Uterine smooth muscle cell (primary cell): Measurements from ENCODE around the gene ADH1B. TPM values are rescaled to one million over a fixed set of nuclear protein-coding genes. Genes with fewer than 3 reads are reported as not detected.

ENCODE experiments used
- total RNA-seq: library from RNA; depleted of rRNA; stranded (reverse); fragments of >200 nt; gene quantifications from 2 replicates; pipeline ENCODE4 v1.2.3, GENCODE V29; 2014

ADH1B gene
- total RNA-seq: 0.25 and 0.33 TPM in 2 replicates

GRCh38 chr4:99321241-99322191 is at the start of gene ADH1B:
ADH1B (minus strand) TSS chr4:99321401; CDS start chr4:99321331, 70 bp downstream.

GRCh38 chr4:99352602-99353537 is 31.7 kb upstream of the ADH1B start, which contains the start of gene ADH1C:
ADH1C (minus strand) TSS chr4:99352746; CDS start chr4:99352675, 71 bp downstream.

GRCh38 chr4:99290848-99291786 is 30.1 kb downstream of the ADH1B start, which contains the start of gene ADH1A:
ADH1A (minus strand) TSS chr4:99290985; CDS start chr4:99290914, 71 bp downstream.

Other genes with a start within 250 kb of the ADH1B start
- gene ADH5, start 232.6 kb downstream of the ADH1B start, total RNA-seq: 264 and 294 TPM in 2 replicates
- not detected in 2 replicates for gene ADH4, start 177.1 kb downstream of the ADH1B start, total RNA-seq
- under 0.01 TPM in 1 of 2 replicates, not detected in the other for gene ADH6, start 102.2 kb downstream of the ADH1B start, total RNA-seq
- gene ADH1A, start 30.4 kb downstream of the ADH1B start, total RNA-seq: not detected in 2 replicates
- gene ADH1C, start 31.3 kb upstream of the ADH1B start, total RNA-seq: 0.25 and 0.44 TPM in 2 replicates
- not detected in 2 replicates for gene ADH7, start 113.9 kb upstream of the ADH1B start, total RNA-seq
- gene C4orf17, start 189.6 kb upstream of the ADH1B start, total RNA-seq: not detected in 2 replicates
- 10.7 and 12.6 TPM in 2 replicates for gene TRMT10A, start 242.6 kb upstream of the ADH1B start, total RNA-seq